ENCODE measurements around the gene CFAP61.

DNA sequence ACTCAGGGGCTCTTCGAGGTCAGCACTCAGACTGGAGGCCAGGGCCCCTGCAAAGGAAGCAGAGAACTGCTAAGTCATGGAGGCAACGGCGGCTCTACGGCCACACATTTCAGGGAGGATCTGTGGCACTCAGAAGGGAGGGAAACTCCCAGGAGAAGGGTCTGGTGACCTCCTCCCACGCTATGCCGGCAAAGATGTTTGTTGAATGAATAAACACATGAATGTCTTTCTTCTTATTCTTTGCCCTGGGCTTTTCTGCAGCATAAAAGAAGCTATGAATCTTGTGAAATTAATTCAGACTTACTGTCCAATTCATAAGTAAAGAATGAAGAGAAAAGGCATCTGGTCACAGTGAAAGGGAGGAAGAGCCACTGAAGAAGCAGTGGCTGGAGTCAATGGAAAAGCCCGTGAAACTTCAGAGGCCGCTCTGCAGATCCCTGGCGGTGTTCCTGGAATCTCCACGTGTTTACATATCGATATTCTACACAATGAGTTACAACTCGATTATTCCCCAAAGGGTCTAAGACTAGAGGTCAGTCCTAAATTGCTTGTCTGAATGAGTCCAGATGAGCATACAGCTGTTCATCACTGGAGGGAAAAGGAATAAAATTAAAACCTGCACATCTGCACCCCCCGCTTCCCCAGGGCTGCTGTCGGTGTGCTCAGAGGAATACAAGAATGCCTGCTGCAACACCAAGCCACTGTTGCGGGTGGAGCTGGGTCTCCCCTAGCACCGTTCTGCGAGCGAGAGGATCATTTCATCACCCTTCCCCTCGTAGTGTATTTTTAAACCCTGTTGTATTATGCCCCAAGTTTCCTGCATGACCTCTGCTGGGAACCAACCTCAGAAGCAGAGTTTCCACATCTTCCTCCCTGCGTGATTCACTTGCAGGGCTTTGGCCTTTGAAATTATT lies 341.1 kb downstream of the CFAP61 start:
- no peak for TF ChIP-seq EZH2 (IDR thresholded peaks at IDR 0.05; ENCODE audit: low read length, unreplicated experiment)
- no peak for TF ChIP-seq EZH2phosphoT487 (IDR thresholded peaks at IDR 0.05; ENCODE audit: borderline replicate concordance, low read length)
